Tibial artery (tissue), 4 donors: ENCODE measurements around the gene KRT1.

Experiments used
- DNase-seq, 2 donors: peaks; one replicate each; pipeline ENCODE4 v3.0.0-alpha.2; 2019
- H3K27ac ChIP-seq, 2 donors: fragments of 200-600 bp; sonication (generic) in 1 of 2; 1 replicate in 1 of 2; 2 replicates in 1 of 2; pipeline ENCODE4 v1.5.1; 2018 to 2019; ENCODE audit warnings: mild to moderate bottlenecking in 1 of 2
- H3K27me3 ChIP-seq, 2 donors: fragments of 200-600 bp; sonication (generic) in 1 of 2; one replicate each; pipeline versions ENCODE4 v1.5.1 to v1.6.0; 2016 to 2019
- H3K36me3 ChIP-seq, 3 donors: fragments of 200-600 bp; sonication (generic) in 2 of 3; one replicate each; pipeline ENCODE4 v1.5.1; 2016 to 2019; ENCODE audit warnings: mild to moderate bottlenecking in 2 of 3
- H3K4me1 ChIP-seq, 4 donors: fragments of 200-600 bp; sonication (generic) in 2 of 4; 1 replicate in 3 of 4; 2 replicates in 1 of 4; pipeline ENCODE4 v1.5.1; 2016 to 2019
- H3K4me3 ChIP-seq, 2 donors: fragments of 200-600 bp; sonication (generic) in 1 of 2; 1 replicate in 1 of 2; 2 replicates in 1 of 2; pipeline ENCODE4 v1.5.1; 2018 to 2019; ENCODE audit warnings: mild to moderate bottlenecking in 2 of 2
- H3K9me3 ChIP-seq, 3 donors: fragments of 200-600 bp; sonication (generic) in 1 of 3; one replicate each; pipeline ENCODE4 v1.5.1; 2016 to 2019
- intact Hi-C: fragments of 100-400 bp; cut with DNase I; formaldehyde crosslinking; loops from one replicate; pipeline ENCODE4 v1.15.0; 2023; ENCODE audit warnings: low total_unique reads
- TF ChIP-seq, protein P1 (sequence below), 2 experiments: fragments of 200-600 bp in 1 of 2; fragments of 450-650 bp in 1 of 2; IDR thresholded peaks; one replicate each; pipeline ENCODE4 v1.5.1; 2017 to 2019; ENCODE audit warnings: antibody characterized with exemption in 2 of 2, mild to moderate bottlenecking in 1 of 2, moderate library complexity in 1 of 2

Gene KRT1

DNA sequence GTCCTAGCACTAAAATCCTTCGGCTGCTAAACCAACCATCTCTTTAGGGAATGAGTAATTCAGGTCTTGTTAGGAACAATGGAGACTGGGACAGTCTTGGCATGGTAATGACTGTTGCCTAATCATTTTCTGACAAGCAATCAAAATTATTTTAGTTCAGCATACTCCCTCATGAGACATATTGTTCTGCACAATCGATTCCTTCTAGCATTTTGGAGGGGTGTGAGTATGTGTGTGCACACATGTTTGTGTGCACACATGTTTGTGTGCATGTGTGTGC is 2.1 kb upstream of the KRT1 start:
- TF ChIP-seq, protein P1, sequence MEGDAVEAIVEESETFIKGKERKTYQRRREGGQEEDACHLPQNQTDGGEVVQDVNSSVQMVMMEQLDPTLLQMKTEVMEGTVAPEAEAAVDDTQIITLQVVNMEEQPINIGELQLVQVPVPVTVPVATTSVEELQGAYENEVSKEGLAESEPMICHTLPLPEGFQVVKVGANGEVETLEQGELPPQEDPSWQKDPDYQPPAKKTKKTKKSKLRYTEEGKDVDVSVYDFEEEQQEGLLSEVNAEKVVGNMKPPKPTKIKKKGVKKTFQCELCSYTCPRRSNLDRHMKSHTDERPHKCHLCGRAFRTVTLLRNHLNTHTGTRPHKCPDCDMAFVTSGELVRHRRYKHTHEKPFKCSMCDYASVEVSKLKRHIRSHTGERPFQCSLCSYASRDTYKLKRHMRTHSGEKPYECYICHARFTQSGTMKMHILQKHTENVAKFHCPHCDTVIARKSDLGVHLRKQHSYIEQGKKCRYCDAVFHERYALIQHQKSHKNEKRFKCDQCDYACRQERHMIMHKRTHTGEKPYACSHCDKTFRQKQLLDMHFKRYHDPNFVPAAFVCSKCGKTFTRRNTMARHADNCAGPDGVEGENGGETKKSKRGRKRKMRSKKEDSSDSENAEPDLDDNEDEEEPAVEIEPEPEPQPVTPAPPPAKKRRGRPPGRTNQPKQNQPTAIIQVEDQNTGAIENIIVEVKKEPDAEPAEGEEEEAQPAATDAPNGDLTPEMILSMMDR (IDR thresholded peaks at IDR 0.05) = no peak
- H3K27ac ChIP-seq = no peak overlapping the region
- peaks cover 0 to 30% of the 10 kb centered on the region in 2 donors for H3K27me3 ChIP-seq
- no peaks in the 10 kb centered on the region for H3K4me1 ChIP-seq
- H3K36me3 ChIP-seq = no peaks in the 10 kb centered on the region
- intact Hi-C loops = no loop called here
- DNase-seq = no peak
- H3K4me3 ChIP-seq = no peak overlapping the region
- H3K9me3 ChIP-seq = no peaks in the 10 kb centered on the region

DNA sequence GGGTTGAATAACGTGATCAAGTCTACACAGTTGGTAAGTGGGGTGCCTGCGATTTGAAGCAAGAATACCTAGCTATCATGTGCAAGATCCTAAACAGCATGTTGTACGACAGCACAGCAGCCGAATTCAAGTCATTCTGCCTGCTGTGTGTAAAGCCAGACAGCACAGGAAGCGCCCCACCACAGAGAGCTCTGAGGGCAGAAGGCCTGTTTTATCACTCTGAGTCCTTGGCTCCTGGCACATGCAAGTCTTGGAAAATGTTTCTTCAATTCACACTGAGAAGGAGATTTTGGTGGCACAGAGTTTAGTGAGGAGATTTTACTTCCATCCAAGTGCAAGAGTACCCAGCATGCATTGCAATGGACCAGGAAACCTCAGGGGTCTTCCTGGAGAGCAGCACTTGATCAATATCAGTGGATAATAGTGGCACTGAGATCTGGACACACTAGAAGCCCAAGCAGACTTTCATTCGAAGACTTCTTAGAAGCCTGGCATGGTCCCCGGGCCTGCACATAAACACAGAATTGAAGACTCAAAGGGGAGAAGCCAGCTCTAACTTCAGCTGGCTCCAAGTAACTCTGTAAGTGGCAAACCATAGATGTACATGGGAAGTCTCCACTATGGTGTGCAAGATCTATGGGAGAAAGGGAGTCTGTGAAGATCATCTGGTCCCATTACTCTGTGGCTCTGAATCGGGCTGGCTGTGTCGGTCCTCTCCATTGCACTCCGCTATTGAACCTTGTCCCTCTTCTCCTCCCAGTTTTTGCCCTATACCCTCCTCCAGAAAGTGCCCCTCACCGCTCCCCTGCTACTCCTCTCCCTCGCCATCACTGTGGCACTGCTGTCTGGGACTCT is 1.5 kb upstream of the KRT1 start:
- no peak overlapping the region for H3K4me3 ChIP-seq
- intact Hi-C loops = no loop called here
- no peaks in the 10 kb centered on the region for H3K36me3 ChIP-seq
- H3K9me3 ChIP-seq = no peaks in the 10 kb centered on the region
- no peak overlapping the region for H3K27ac ChIP-seq
- DNase-seq = no peak
- H3K27me3 ChIP-seq = peaks cover 0 to 24% of the 10 kb centered on the region in 2 donors
- TF ChIP-seq, protein P1 (IDR thresholded peaks at IDR 0.05) = no peak
- no peaks in the 10 kb centered on the region for H3K4me1 ChIP-seq

DNA sequence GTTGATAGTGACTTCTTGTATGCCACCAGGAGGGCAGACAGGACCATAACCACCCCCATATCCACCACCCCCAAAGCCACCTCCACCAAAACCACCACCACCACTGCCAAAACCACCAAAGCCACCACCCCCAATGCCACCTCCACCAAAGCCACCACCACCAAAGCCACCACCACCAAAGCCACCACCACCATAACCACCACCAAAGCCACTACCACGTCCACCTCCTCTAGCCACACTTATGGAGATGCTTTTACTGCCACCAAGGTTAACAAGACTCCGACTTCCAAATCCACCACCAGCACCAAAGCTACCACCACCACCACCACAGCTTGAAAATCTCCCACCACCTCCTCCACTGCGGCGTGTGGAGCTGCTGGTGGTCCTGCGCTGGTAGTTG is 332 bp downstream of the KRT1 start:
- no peaks in the 10 kb centered on the region for H3K4me1 ChIP-seq
- no peaks in the 10 kb centered on the region for H3K9me3 ChIP-seq
- no peak overlapping the region for H3K4me3 ChIP-seq
- peaks cover 0 to 20% of the 10 kb centered on the region in 2 donors for H3K27me3 ChIP-seq
- H3K27ac ChIP-seq = no peak overlapping the region
- TF ChIP-seq, protein P1 (IDR thresholded peaks at IDR 0.05) = no peak
- no peaks in the 10 kb centered on the region for H3K36me3 ChIP-seq
- no peak for DNase-seq
- intact Hi-C loops = loop anchor here (1.0 kb wide), 1 partner anchor 29 kb away; no protein-coding TSS in a partner anchor

DNA sequence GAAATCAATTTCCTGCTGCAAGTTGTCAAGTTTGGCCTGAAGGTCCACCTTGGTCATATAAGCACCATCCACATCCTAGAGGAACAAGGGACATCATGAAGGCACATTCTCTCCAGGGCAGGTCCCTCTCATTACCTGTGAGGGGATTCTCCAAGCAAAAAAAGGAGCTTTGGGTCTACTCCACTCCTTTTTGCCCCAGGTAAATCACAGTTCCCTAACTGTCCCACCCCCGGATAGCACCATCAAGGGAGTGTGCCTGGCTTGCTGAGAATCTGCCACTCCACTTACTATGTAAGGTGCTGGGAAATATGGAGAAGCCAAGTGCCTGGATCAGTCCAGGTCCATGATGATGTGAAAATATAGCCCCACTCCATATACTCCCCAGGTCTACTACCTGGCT is 2.5 kb downstream of the KRT1 start:
- Histone ChIP-seq H3K4me3 (no peak overlapping the region), H3K4me1 (no peaks in the 10 kb centered on the region), H3K27ac (no peak overlapping the region), H3K36me3 (no peaks in the 10 kb centered on the region), H3K27me3 (peaks cover 0 to 19% of the 10 kb centered on the region in 2 donors), H3K9me3 (no peaks in the 10 kb centered on the region)
- no peak for DNase-seq
- intact Hi-C loops = no loop called here
- TF ChIP-seq, protein P1 (IDR thresholded peaks at IDR 0.05) = no peak

DNA sequence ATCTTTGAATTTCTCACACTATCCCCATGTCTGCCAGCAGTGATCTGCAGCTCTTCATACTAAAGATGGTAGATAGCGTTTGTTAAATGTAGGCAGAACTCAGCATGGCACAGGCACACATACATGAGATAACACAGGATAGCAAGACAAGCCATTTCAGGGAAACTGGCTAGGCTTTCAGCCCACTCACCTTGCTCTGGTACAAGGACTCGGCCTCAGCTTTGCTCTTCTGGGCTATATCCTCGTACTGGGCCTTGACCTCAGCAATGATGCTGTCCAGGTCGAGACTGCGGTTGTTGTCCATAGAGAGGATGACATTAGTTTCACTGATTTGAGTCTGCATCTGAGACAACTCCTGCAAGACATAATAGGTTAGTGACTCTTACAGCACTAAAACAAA is 3.1 kb downstream of the KRT1 start:
- Histone ChIP-seq H3K27me3 (peaks cover 0 to 19% of the 10 kb centered on the region in 2 donors), H3K4me3 (no peak overlapping the region), H3K9me3 (no peaks in the 10 kb centered on the region), H3K4me1 (no peaks in the 10 kb centered on the region), H3K36me3 (no peaks in the 10 kb centered on the region), H3K27ac (no peak overlapping the region)
- intact Hi-C loops = no loop called here
- TF ChIP-seq, protein P1 (IDR thresholded peaks at IDR 0.05) = no peak
- no peak for DNase-seq
